Tibial nerve (tissue), 4 donors: ENCODE results near the gene IQSEC3.

ENCODE experiments used
- CTCF ChIP-seq, 5 experiments: fragments of 200-600 bp in 3 of 5; fragments of 450-650 bp in 2 of 5; sonication (generic) in 3 of 5; IDR thresholded peaks; one replicate each; pipeline ENCODE4 v1.5.1; 2016 to 2019; ENCODE audit warnings: antibody characterized with exemption in 5 of 5, mild to moderate bottlenecking in 3 of 5, moderate library complexity in 2 of 5
- EP300 ChIP-seq, 2 donors: sonication (generic); formaldehyde crosslinking; IDR thresholded peaks; one replicate each; pipeline ENCODE4 v1.6.1; 2017; ENCODE audit warnings: antibody characterized with exemption in 2 of 2, mild to moderate bottlenecking in 1 of 2
- POLR2A ChIP-seq, 2 donors: fragments of 450-650 bp; IDR thresholded peaks; one replicate each; pipeline ENCODE4 v1.6.1; 2017; ENCODE audit warnings: antibody characterized with exemption in 2 of 2, mild to moderate bottlenecking in 2 of 2, moderate library complexity in 2 of 2

GRCh38 chr12:225012-225411, 158.4 kb downstream of the IQSEC3 start:
- no peak for TF ChIP-seq POLR2A (IDR thresholded peaks at IDR 0.05)
- no peak for TF ChIP-seq CTCF (IDR thresholded peaks at IDR 0.05)
- TF ChIP-seq EP300 (IDR thresholded peaks at IDR 0.05): no peak
